Aortic smooth muscle cell (primary cell): ENCODE measurements around the gene MMP1. TPM values are rescaled to one million over a fixed set of nuclear protein-coding genes. Genes with fewer than 3 reads are reported as not detected.

Source experiments
- total RNA-seq: library from RNA; depleted of rRNA; stranded (reverse); fragments of >200 nt; gene quantifications from 2 replicates; pipeline ENCODE4 v1.2.3, GENCODE V29; 2014

Gene MMP1
- total RNA-seq, result 1,928 and 6,091 TPM in 2 replicates

GRCh38 chr11:102798012-102798746 lies at the start of gene MMP1:
MMP1 (minus strand) TSS chr11:102798160; CDS start chr11:102798092, 68 bp downstream.

GRCh38 chr11:102843489-102843888 lies 45.5 kb upstream of the MMP1 start, which contains the start of gene MMP3:
MMP3 (minus strand) TSS chr11:102843609; CDS start chr11:102843546, 63 bp downstream.

GRCh38 chr11:102780491-102780918 lies 17.5 kb downstream of the MMP1 start, which contains the start of gene MMP10:
MMP10 (minus strand) TSS chr11:102780628; CDS start chr11:102780591, 37 bp downstream.

Other genes starting within 250 kb of the MMP1 start
- gene MMP20, start 172.8 kb downstream of the MMP1 start, total RNA-seq, result not detected in 2 replicates
- not detected in 2 replicates for gene MMP27, start 92.4 kb downstream of the MMP1 start, total RNA-seq
- not detected in 2 replicates for gene MMP8, start 73.2 kb downstream of the MMP1 start, total RNA-seq
- 2.8 and 3.9 TPM in 2 replicates for gene MMP10, start 17.5 kb downstream of the MMP1 start, total RNA-seq
- gene MMP3, start 45.4 kb upstream of the MMP1 start, total RNA-seq, result under 0.01 and 0.06 TPM in 2 replicates
- not detected in 2 replicates for gene MMP12, start 76.8 kb upstream of the MMP1 start, total RNA-seq
- gene MMP13, start 157.6 kb upstream of the MMP1 start, total RNA-seq, result not detected in 2 replicates